Ishikawa (cell line): ENCODE results near the gene LIMA1.

Experiments
- CEBPB ChIP-seq: IDR thresholded peaks from 2 replicates; pipeline ENCODE4 v1.6.1; 2012
- CREB1 ChIP-seq: IDR thresholded peaks from 2 replicates; pipeline ENCODE4 v1.6.1; 2012; ENCODE audit warnings: low read depth
- EGR1 ChIP-seq: IDR thresholded peaks from 2 replicates; pipeline ENCODE4 v1.6.1; 2012
- EP300 ChIP-seq: IDR thresholded peaks from 2 replicates; pipeline ENCODE4 v1.6.1; 2012; ENCODE audit warnings: borderline replicate concordance
- FOXM1 ChIP-seq: IDR thresholded peaks from 2 replicates; pipeline ENCODE4 v1.6.1; 2012; ENCODE audit warnings: low read depth, borderline replicate concordance
- MAX ChIP-seq: IDR thresholded peaks from 2 replicates; pipeline ENCODE4 v1.6.1; 2012
- NFIC ChIP-seq: IDR thresholded peaks from 2 replicates; pipeline ENCODE4 v1.6.1; 2012
- RAD21 ChIP-seq: IDR thresholded peaks from 2 replicates; pipeline ENCODE4 v1.6.1; 2012; ENCODE audit warnings: low read depth
- REST ChIP-seq: IDR thresholded peaks from 2 replicates; pipeline ENCODE4 v1.6.1; 2012; ENCODE audit warnings: low read depth, mild to moderate bottlenecking
- TAF1 ChIP-seq: IDR thresholded peaks from 2 replicates; pipeline ENCODE4 v1.6.1; 2012; ENCODE audit warnings: low read depth, mild to moderate bottlenecking
- TCF12 ChIP-seq: IDR thresholded peaks from 2 replicates; pipeline ENCODE4 v1.6.1; 2012; ENCODE audit warnings: low read depth
- TEAD4 ChIP-seq: IDR thresholded peaks from 2 replicates; pipeline ENCODE4 v1.6.1; 2012
- USF1 ChIP-seq: IDR thresholded peaks from 2 replicates; pipeline ENCODE4 v1.6.1; 2012
- YY1 ChIP-seq: IDR thresholded peaks from 2 replicates; pipeline ENCODE4 v1.6.1; 2012; ENCODE audit warnings: low read depth
- ZBTB7A ChIP-seq: IDR thresholded peaks from 2 replicates; pipeline ENCODE4 v1.6.1; 2012; ENCODE audit warnings: low read depth

Gene LIMA1

GRCh38 chr12:50297996-50298395 is 14.7 kb upstream of the LIMA1 start:
- no peak for TF ChIP-seq EGR1
- no peak for TF ChIP-seq MAX
- no peak for TF ChIP-seq CEBPB
- no peak for TF ChIP-seq ZBTB7A
- no peak for TF ChIP-seq REST
- TF ChIP-seq RAD21, result no peak
- TF ChIP-seq YY1, result no peak
- no peak for TF ChIP-seq EP300
- TF ChIP-seq TEAD4, result no peak
- no peak for TF ChIP-seq CREB1
- TF ChIP-seq TCF12, result no peak
- TF ChIP-seq TAF1, result no peak
- no peak for TF ChIP-seq USF1

- TF ChIP-seq CREB1 (no peak), FOXM1 (no peak), USF1 (no peak), EGR1 (no peak), NFIC (no peak), RAD21 (no peak), TEAD4 (no peak), MAX (no peak), EP300 (no peak), ZBTB7A (no peak), YY1 (no peak), CEBPB (no peak), TCF12 (no peak), TAF1 (no peak), REST (no peak)
Measured at GRCh38 chr12:50297027-50297426, 13.7 kb upstream of the LIMA1 start.

- TF ChIP-seq NFIC (no peak), YY1 (no peak), CEBPB (no peak), TCF12 (no peak), EP300 (no peak), USF1 (no peak), CREB1 (no peak), TAF1 (no peak), TEAD4 (no peak), ZBTB7A (no peak), EGR1 (no peak), REST (no peak)
Measured at GRCh38 chr12:50296554-50296953, 13.2 kb upstream of the LIMA1 start.

GRCh38 chr12:50291377-50291776 is 8.1 kb upstream of the LIMA1 start:
- no peak for TF ChIP-seq TCF12
- no peak for TF ChIP-seq TAF1

- no peak for TF ChIP-seq YY1
- TF ChIP-seq EP300, result no peak
Measured at GRCh38 chr12:50287271-50287670, 4.0 kb upstream of the LIMA1 start.
